Osteocyte (in vitro differentiated cells): ENCODE measurements around the gene GAS7. TPM values are rescaled to one million over a fixed set of nuclear protein-coding genes. Genes with fewer than 3 reads are reported as not detected.
A peak's percentile ranks its signal among the peaks of the same experiment; 100 is the strongest.

Experiments
- DNase-seq: peaks from one replicate; pipeline ENCODE4 v3.0.0; 2021; ENCODE audit warnings: mixed read lengths; ENCODE audit not compliant: unreplicated experiment; ENCODE audit errors: extremely low spot score
- H3K27ac Mint-ChIP-seq: one replicate; pipeline ENCODE4 v1.8.0; 2021; ENCODE audit warnings: mild to moderate bottlenecking, mixed read lengths; ENCODE audit not compliant: unreplicated experiment
- H3K27me3 Mint-ChIP-seq: one replicate; pipeline ENCODE4 v1.8.0; 2021; ENCODE audit warnings: mixed read lengths; ENCODE audit not compliant: unreplicated experiment
- H3K36me3 Mint-ChIP-seq: one replicate; pipeline ENCODE4 v1.8.0; 2021; ENCODE audit warnings: mixed read lengths; ENCODE audit not compliant: unreplicated experiment
- H3K4me1 Mint-ChIP-seq: one replicate; pipeline ENCODE4 v1.8.0; 2021; ENCODE audit warnings: mixed read lengths; ENCODE audit not compliant: unreplicated experiment
- H3K4me3 Mint-ChIP-seq: one replicate; pipeline ENCODE4 v1.8.0; 2021; ENCODE audit warnings: mild to moderate bottlenecking, moderate library complexity, mixed read lengths; ENCODE audit not compliant: unreplicated experiment
- H3K9me3 Mint-ChIP-seq: one replicate; pipeline ENCODE4 v1.8.0; 2021; ENCODE audit warnings: mixed read lengths; ENCODE audit not compliant: unreplicated experiment
- long read RNA-seq: library from polyadenylated mRNA; unstranded; transcript quantifications from one replicate; pipeline ENCODE4 v2.0.0, GENCODE V29; 2021
- total RNA-seq: library from RNA; stranded (reverse); gene quantifications from 2 replicates; pipeline ENCODE4 v1.2.1, GENCODE V29; 2021
- TF ChIP-seq, protein P1 (sequence below): fragments of 200-600 bp; sonication (generic); IDR thresholded peaks from 2 replicates; pipeline ENCODE4 v1.5.0; 2021; ENCODE audit warnings: antibody characterized with exemption, mild to moderate bottlenecking, moderate library complexity

The GAS7 gene
- 18.1 and 18.4 TPM in 2 replicates for total RNA-seq
- long read RNA-seq, partial matches to known transcripts, result 0 of 3 reads
- long read RNA-seq, other reads (novel, unspliced or antisense), result 3 of 3 reads

DNA sequence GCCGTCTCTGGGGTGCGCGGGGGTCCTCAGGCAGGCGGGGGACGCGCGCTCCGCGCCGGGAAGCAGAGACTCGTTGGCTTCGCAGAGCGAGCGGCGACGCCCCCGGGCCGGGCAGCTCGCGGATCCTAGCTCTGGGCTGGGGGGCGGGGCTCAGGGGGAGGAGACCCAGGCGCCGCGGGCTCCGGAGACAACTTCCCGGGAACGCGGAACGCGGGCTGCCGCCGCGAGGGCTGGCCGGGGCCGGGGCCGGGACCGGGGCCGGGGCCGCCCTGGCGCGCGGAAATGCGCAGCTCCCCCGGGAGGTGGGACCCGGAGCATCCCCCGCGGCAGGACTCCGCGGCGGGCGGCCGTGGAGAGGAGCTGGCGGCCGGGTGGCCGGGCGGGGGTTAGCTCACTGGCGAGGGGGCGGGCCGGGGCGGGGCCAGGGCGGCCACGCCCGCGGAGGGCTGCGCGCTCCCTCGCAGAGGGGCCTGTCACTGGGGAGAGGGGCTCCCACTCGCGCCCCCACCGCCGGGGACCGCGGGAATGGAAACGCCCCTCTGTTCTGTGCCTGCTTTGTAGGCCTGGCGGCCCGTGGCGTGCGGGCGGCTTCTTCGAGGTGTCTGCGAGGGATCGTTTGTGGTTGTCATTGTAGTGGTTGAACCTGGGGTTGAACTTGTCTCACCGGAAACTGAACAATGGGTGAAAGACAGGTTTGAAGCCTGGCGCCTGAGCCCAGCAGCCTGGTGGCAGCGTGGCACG lies at the start of gene GAS7:
GAS7 (minus strand) TSS at position 98 of the 741 bp plus-strand sequence.
- peak; percentile 87 for DNase-seq
- peaks cover 26% of the 10 kb centered on the region for H3K27me3 Mint-ChIP-seq
- peaks cover 2% of the 10 kb centered on the region for H3K36me3 Mint-ChIP-seq
- peak within 1 kb of the TSS; percentile 75 for H3K4me3 Mint-ChIP-seq
- H3K27ac Mint-ChIP-seq, result no peak within 1 kb of the TSS
- peaks cover 11% of the 10 kb centered on the region for H3K9me3 Mint-ChIP-seq
- TF ChIP-seq, protein P1, sequence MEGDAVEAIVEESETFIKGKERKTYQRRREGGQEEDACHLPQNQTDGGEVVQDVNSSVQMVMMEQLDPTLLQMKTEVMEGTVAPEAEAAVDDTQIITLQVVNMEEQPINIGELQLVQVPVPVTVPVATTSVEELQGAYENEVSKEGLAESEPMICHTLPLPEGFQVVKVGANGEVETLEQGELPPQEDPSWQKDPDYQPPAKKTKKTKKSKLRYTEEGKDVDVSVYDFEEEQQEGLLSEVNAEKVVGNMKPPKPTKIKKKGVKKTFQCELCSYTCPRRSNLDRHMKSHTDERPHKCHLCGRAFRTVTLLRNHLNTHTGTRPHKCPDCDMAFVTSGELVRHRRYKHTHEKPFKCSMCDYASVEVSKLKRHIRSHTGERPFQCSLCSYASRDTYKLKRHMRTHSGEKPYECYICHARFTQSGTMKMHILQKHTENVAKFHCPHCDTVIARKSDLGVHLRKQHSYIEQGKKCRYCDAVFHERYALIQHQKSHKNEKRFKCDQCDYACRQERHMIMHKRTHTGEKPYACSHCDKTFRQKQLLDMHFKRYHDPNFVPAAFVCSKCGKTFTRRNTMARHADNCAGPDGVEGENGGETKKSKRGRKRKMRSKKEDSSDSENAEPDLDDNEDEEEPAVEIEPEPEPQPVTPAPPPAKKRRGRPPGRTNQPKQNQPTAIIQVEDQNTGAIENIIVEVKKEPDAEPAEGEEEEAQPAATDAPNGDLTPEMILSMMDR, result no peak
- H3K4me1 Mint-ChIP-seq, result peaks cover 12% of the 10 kb centered on the region

DNA sequence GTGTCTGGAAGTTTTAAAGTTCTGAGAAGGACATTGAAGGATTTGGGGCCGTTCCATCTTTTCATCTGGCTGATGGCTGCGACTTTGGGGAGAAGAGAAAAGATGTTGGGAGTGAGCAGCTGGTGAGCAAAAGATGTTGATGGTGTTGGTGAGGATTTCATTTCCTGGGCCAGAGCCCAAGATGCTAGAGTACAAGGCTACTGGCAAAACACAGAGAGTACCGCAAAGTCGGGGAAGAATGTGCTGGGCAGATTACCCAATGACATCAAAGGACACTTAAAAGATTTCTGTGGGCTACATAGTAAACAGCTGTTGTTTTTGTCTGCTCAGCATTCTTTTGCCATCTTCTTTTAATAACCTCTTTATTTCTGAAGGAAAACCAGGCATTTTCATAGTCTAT lies 49.4 kb upstream of the GAS7 start:
- TF ChIP-seq, protein P1, result no peak

DNA sequence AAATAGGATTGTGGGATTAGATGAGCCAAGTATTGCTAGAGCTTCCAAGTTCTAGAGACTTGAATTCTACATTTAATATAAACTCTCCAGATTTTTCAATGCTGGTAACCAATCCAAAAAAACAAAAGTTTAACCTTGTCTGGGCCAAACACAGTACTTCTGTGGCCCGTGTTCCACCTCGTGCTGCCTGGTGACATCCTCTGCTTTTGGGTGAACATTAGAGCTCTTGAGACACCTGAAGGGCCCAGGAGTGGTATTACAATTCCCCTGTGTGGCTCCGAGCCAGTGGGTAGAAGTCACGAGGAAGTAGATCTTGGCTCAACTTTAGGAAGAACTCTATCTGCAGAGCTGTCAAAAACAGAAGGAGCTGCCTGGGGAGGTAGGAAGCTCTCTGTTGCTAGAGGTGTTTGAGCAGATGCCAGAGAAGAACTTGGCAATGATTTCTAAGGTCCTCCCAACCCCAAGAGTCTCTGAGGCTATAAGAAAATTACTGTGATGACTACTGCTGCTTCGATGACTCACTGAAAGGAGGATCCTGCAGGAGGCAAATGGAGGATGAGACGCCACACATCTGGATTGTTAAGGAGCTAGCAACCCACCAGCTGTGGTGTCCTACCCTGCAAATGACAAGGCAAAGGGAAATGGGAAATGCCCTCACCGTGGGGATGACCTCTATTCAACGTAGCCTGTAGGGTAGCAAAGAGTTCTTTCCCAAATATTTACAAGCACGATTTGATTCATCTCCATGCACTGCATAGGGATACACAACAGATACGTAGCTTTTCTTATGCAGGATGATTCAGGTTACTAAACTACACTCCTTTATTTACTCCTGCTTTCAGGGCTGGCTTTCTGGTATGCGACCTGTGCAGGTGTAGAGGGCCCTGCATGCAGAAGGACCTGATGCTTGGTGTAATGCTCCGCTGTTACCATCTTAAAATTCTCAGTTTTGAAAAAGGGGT lies 45.8 kb upstream of the GAS7 start:
- TF ChIP-seq, protein P1, result no peak
- Mint-ChIP-seq H3K27me3 (no peaks in the 10 kb centered on the region), H3K4me1 (no peaks in the 10 kb centered on the region), H3K36me3 (no peaks in the 10 kb centered on the region), H3K4me3 (no peak overlapping the region), H3K27ac (no peak overlapping the region), H3K9me3 (peaks cover 4% of the 10 kb centered on the region)
- peak; percentile 40 for DNase-seq

More for the DNA sequence above, 49.4 kb upstream of the GAS7 start:
- no peaks in the 10 kb centered on the region for H3K27me3 Mint-ChIP-seq
- no peak overlapping the region for H3K4me3 Mint-ChIP-seq
- H3K9me3 Mint-ChIP-seq, result peaks cover 4% of the 10 kb centered on the region
- no peaks in the 10 kb centered on the region for H3K36me3 Mint-ChIP-seq
- no peaks in the 10 kb centered on the region for H3K4me1 Mint-ChIP-seq
- DNase-seq, result no peak
- no peak overlapping the region for H3K27ac Mint-ChIP-seq

DNA sequence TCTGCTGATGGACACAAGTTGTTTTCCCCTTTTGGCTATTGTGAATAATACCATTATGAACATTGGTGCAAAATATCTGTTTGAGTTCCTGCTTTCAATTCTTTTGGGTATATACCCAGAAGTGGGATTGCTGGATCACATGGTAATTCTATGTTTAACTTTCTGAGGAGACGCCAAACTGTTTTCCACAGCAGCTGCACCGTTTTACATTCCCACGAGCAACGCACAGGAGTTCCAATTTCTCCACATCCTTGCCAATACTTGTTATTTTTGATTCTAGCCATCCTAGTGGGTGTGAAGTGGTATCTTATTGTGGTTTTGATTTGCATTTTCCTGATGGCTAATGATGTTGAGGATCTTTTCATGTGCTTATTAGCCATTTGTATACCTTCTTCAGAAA lies 43.4 kb upstream of the GAS7 start:
- no peak overlapping the region for H3K4me3 Mint-ChIP-seq
- H3K9me3 Mint-ChIP-seq, result no peaks in the 10 kb centered on the region
- H3K4me1 Mint-ChIP-seq, result no peaks in the 10 kb centered on the region
- TF ChIP-seq, protein P1, result no peak
- H3K27ac Mint-ChIP-seq, result no peak overlapping the region
- DNase-seq, result peak; percentile 27
- H3K27me3 Mint-ChIP-seq, result peaks cover 4% of the 10 kb centered on the region
- no peaks in the 10 kb centered on the region for H3K36me3 Mint-ChIP-seq
